ENCODE results near the gene PSMA7. TPM values are rescaled to one million over a fixed set of nuclear protein-coding genes. Genes with fewer than 3 reads are reported as not detected.

Gene PSMA7
- polyA plus RNA-seq, 1 donor (not counting 4 experiments of a cell fraction or from before 2014, with no cell fraction given): 383 TPM

DNA sequence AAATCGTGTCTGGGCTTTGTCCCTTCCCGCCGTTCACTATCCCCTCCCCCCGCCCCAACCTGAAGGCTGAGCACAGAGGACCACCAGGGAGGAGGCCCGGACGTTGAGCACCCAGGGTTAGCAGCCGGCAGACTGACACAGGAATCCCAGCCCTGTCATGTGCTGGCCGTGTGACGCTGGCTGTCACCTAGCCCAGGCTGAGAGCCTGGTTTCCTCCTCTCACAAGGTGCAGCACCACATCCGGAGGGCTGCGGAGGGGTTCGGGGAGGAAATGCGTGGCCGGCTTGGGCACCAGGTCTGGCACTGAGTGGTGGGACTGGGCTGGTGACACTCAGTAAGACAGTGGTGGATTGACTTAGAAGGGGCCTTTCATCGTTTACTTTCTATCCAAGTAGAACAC is 25.5 kb downstream of the PSMA7 start:
- dilution Hi-C loops (cut with MboI; ENCODE audit: extremely low pct_ligation_motif_present, low sequenced_read_pairs): no loop called here
- Histone ChIP-seq H3K9me1 (ENCODE audit: control insufficient read depth, extremely low read depth, insufficient read depth, low read length) (no peaks in the 10 kb centered on the region), H3K4me3 (ENCODE audit: control insufficient read depth in 2 of 3, extremely low read depth in 1 of 3, insufficient read depth in 2 of 3, low read depth in 1 of 3, low read length in 3 of 3) (no peak overlapping the region), H3K9me3 (ENCODE audit: control insufficient read depth, low read depth, low read length) (peaks cover 7% of the 10 kb centered on the region), H3K36me3 (ENCODE audit: control insufficient read depth in 2 of 2, extremely low read depth in 1 of 2, insufficient read depth in 2 of 2, low read length in 2 of 2) (no peaks in the 10 kb centered on the region), H3K9ac (ENCODE audit: control insufficient read depth, extremely low read depth, insufficient read depth, low read length) (no peak overlapping the region), H3K4me2 (ENCODE audit: control insufficient read depth, extremely low read depth, insufficient read depth, low read depth, low read length) (no peak overlapping the region), H3K79me2 (ENCODE audit: control insufficient read depth, insufficient read depth, low read length) (no peaks in the 10 kb centered on the region), H3K27ac (ENCODE audit: control insufficient read depth, insufficient read depth, low read length) (no peak overlapping the region), H2AFZ (ENCODE audit: control insufficient read depth, low read length) (no peak overlapping the region), H3K27me3 (ENCODE audit: control insufficient read depth, extremely low read depth, insufficient read depth, low read length) (peaks cover 37% of the 10 kb centered on the region), H4K20me1 (ENCODE audit: control insufficient read depth, extremely low read depth, insufficient read depth, low read length) (no peaks in the 10 kb centered on the region), H3K4me1 (ENCODE audit: control insufficient read depth, extremely low read depth, insufficient read depth, low read length) (no peaks in the 10 kb centered on the region)
- no peak for DNase-seq (ENCODE audit: low read depth, low spot score)
- no peak for FAIRE-seq
- TF ChIP-seq, protein P1, sequence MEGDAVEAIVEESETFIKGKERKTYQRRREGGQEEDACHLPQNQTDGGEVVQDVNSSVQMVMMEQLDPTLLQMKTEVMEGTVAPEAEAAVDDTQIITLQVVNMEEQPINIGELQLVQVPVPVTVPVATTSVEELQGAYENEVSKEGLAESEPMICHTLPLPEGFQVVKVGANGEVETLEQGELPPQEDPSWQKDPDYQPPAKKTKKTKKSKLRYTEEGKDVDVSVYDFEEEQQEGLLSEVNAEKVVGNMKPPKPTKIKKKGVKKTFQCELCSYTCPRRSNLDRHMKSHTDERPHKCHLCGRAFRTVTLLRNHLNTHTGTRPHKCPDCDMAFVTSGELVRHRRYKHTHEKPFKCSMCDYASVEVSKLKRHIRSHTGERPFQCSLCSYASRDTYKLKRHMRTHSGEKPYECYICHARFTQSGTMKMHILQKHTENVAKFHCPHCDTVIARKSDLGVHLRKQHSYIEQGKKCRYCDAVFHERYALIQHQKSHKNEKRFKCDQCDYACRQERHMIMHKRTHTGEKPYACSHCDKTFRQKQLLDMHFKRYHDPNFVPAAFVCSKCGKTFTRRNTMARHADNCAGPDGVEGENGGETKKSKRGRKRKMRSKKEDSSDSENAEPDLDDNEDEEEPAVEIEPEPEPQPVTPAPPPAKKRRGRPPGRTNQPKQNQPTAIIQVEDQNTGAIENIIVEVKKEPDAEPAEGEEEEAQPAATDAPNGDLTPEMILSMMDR (optimal IDR thresholded peaks at IDR 0.05 in 1 of 3, IDR thresholded peaks at IDR 0.05 in 1 of 3, conservative IDR thresholded peaks at IDR 0.05 in 1 of 3; ENCODE audit: extremely low read depth in 1 of 3, insufficient read depth in 2 of 3, low read length in 3 of 3): no peak
- TF ChIP-seq EZH2 (IDR thresholded peaks at IDR 0.05; ENCODE audit: low read length): no peak

DNA sequence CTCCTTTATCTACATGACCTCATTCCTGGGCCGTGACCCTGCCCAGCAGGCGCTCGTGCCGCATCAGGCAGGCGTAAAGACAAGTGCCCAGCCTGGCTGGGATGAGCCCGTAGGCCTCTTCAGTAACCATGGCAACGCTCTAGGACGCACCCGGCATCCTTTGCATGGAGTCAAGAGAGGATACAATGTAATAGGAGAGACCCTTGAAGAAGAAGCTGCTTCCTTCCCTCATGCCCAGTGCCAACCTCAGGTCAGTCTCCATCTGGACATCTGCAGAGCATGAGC is 25.9 kb downstream of the PSMA7 start:
- no peak for DNase-seq (ENCODE audit: low read depth, low spot score)
- Histone ChIP-seq H3K9ac (ENCODE audit: control insufficient read depth, extremely low read depth, insufficient read depth, low read length) (no peak overlapping the region), H3K79me2 (ENCODE audit: control insufficient read depth, insufficient read depth, low read length) (no peaks in the 10 kb centered on the region), H3K9me1 (ENCODE audit: control insufficient read depth, extremely low read depth, insufficient read depth, low read length) (no peaks in the 10 kb centered on the region), H3K36me3 (ENCODE audit: control insufficient read depth in 2 of 2, extremely low read depth in 1 of 2, insufficient read depth in 2 of 2, low read length in 2 of 2) (no peaks in the 10 kb centered on the region), H3K4me3 (ENCODE audit: control insufficient read depth in 2 of 3, extremely low read depth in 1 of 3, insufficient read depth in 2 of 3, low read depth in 1 of 3, low read length in 3 of 3) (no peak overlapping the region), H3K27ac (ENCODE audit: control insufficient read depth, insufficient read depth, low read length) (no peak overlapping the region), H3K4me2 (ENCODE audit: control insufficient read depth, extremely low read depth, insufficient read depth, low read depth, low read length) (no peak overlapping the region), H3K27me3 (ENCODE audit: control insufficient read depth, extremely low read depth, insufficient read depth, low read length) (peaks cover 37% of the 10 kb centered on the region), H2AFZ (ENCODE audit: control insufficient read depth, low read length) (no peak overlapping the region), H4K20me1 (ENCODE audit: control insufficient read depth, extremely low read depth, insufficient read depth, low read length) (no peaks in the 10 kb centered on the region), H3K9me3 (ENCODE audit: control insufficient read depth, low read depth, low read length) (peaks cover 9% of the 10 kb centered on the region), H3K4me1 (ENCODE audit: control insufficient read depth, extremely low read depth, insufficient read depth, low read length) (no peaks in the 10 kb centered on the region)
- no peak for TF ChIP-seq EZH2 (IDR thresholded peaks at IDR 0.05; ENCODE audit: low read length)
- TF ChIP-seq, protein P1 (optimal IDR thresholded peaks at IDR 0.05 in 1 of 3, IDR thresholded peaks at IDR 0.05 in 1 of 3, conservative IDR thresholded peaks at IDR 0.05 in 1 of 3; ENCODE audit: extremely low read depth in 1 of 3, insufficient read depth in 2 of 3, low read length in 3 of 3): no peak
- no peak for FAIRE-seq
- dilution Hi-C loops (cut with MboI; ENCODE audit: extremely low pct_ligation_motif_present, low sequenced_read_pairs): no loop called here

Measured in keratinocyte (primary cell).